OCI-LY1 (cell line): ENCODE data around the gene CDH23.

Experiments
- H2AFZ ChIP-seq: fragments of 200-600 bp; sonication (generic), shearing (Covaris generic); 2 replicates; pipeline ENCODE4 v1.6.0; 2014; ENCODE audit warnings: antibody characterized with exemption, mild to moderate bottlenecking, low read length
- H3F3A ChIP-seq: fragments of 200-600 bp; sonication (generic), shearing (Covaris generic); 2 replicates; pipeline ENCODE4 v1.6.0; 2014; ENCODE audit warnings: mild to moderate bottlenecking, antibody characterized with exemption, low read length, moderate library complexity; ENCODE audit not compliant: insufficient read depth
- H3K27ac ChIP-seq: fragments of 200-600 bp; sonication (generic); 2 replicates; pipeline ENCODE4 v1.5.1; 2014; ENCODE audit warnings: low read length, mixed run types, mild to moderate bottlenecking, low read depth; ENCODE audit not compliant: poor library complexity, severe bottlenecking
- H3K27me3 ChIP-seq: fragments of 200-600 bp; sonication (generic); 2 replicates; pipeline ENCODE4 v1.6.0; 2014; ENCODE audit warnings: antibody characterized with exemption, mild to moderate bottlenecking, low read length, moderate library complexity; ENCODE audit not compliant: insufficient read depth
- H3K36me3 ChIP-seq: fragments of 200-600 bp; sonication (generic); 2 replicates; pipeline ENCODE4 v1.6.1; 2014; ENCODE audit warnings: mild to moderate bottlenecking, antibody characterized with exemption, low read length, moderate library complexity, mixed read lengths; ENCODE audit not compliant: insufficient read depth
- H3K4me1 ChIP-seq: fragments of 200-600 bp; sonication (generic); 2 replicates; pipeline ENCODE4 v1.5.1; 2014; ENCODE audit warnings: mild to moderate bottlenecking, low read length, moderate library complexity; ENCODE audit not compliant: insufficient read depth, severe bottlenecking
- H3K4me2 ChIP-seq: fragments of 200-600 bp; sonication (generic), shearing (Covaris generic); 2 replicates; pipeline ENCODE4 v1.6.1; 2014; ENCODE audit warnings: low read length
- H3K4me3 ChIP-seq: fragments of 200-600 bp; sonication (generic); 2 replicates; pipeline ENCODE4 v1.5.1; 2014; ENCODE audit warnings: low read length, low read depth, mild to moderate bottlenecking, mixed read lengths; ENCODE audit not compliant: poor library complexity, severe bottlenecking
- H3K79me2 ChIP-seq: fragments of 200-600 bp; shearing (Covaris generic); 2 replicates; pipeline ENCODE4 v1.6.1; 2016; ENCODE audit warnings: mixed run types, low read length, mixed read lengths; ENCODE audit not compliant: insufficient read depth
- H3K9ac ChIP-seq: fragments of 200-600 bp; sonication (generic), shearing (Covaris generic); 2 replicates; pipeline ENCODE4 v1.6.1; 2014; ENCODE audit warnings: mild to moderate bottlenecking, low read length, mixed read lengths
- H3K9me2 ChIP-seq: fragments of 200-600 bp; sonication (generic), shearing (Covaris generic); 2 replicates; pipeline ENCODE4 v1.6.1; 2014; ENCODE audit warnings: low read depth, mild to moderate bottlenecking, low read length, mixed read lengths
- H3K9me3 ChIP-seq: fragments of 200-600 bp; shearing (Covaris generic); 2 replicates; pipeline ENCODE4 v1.6.1; 2014; ENCODE audit warnings: low read length, mixed read lengths
- H4K20me1 ChIP-seq: fragments of 200-600 bp; sonication (generic), shearing (Covaris generic); 2 replicates; pipeline ENCODE4 v1.6.0; 2016; ENCODE audit warnings: mild to moderate bottlenecking, low read length; ENCODE audit not compliant: insufficient read depth
- EZH2 ChIP-seq: fragments of 200-600 bp; sonication (generic), shearing (Covaris generic); IDR thresholded peaks from 2 replicates; pipeline ENCODE4 v1.8.0; 2017; ENCODE audit warnings: borderline replicate concordance, mixed run types, mild to moderate bottlenecking, antibody characterized with exemption, low read length, moderate library complexity, mixed read lengths
- TF ChIP-seq, protein P1 (sequence below): fragments of 200-600 bp; sonication (generic), shearing (Covaris generic); IDR thresholded peaks from 2 replicates; pipeline ENCODE4 v1.5.1; 2017; ENCODE audit warnings: mild to moderate bottlenecking, antibody characterized with exemption, low read length, moderate library complexity, mixed read lengths

The CDH23 gene

DNA sequence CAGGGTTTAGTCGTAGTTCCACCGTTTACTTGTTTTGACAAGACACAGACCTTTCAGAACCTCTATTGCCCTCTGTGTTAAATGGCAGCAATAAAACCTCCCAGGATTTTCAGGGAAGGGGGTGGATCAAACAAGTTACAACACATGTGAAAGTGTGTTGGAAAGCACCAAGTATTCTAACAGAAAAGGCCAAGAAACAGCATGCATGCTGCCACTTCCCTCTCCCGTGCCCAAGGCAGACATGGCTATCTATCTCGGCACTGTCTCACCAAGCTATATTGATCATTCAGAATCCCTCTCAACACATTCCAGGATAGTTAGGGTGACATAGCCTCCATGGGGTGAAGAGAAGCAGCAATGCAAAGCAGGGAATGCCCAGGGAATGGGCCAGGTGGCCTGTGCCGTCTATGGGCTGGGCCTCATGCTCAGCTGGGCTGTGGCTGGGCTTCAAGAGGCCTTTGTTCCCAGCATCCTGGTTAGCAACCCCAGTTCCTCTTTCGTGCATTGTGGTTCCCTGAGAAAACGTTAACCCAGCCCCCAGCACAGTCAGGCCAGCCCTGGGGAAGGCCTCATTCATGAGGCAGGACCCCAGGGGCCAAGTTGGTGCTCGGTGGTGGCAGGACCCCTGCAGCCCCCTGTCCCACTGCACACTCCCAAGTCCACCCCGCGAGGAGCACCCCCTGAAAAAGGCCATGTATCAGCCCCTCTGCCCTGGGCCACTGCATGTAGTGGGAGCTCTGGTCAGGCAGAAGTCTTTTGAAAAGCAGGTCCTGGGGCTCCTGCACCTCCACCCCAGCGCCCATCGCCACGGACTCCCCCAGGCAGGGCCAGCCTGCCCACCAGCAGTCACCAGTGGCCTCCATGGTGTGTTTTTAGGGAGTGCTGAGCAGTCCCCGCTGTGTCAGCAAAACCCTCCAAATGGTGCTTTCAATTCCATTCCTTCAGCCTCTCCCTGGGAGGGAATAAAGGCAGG, 351.1 kb downstream of the CDH23 start:
- no peaks in the 10 kb centered on the region for H3F3A ChIP-seq
- H3K9me3 ChIP-seq, result no peaks in the 10 kb centered on the region
- no peak overlapping the region for H3K9ac ChIP-seq
- H3K9me2 ChIP-seq, result no peaks in the 10 kb centered on the region
- H3K27ac ChIP-seq, result no peak overlapping the region
- H3K36me3 ChIP-seq, result no peaks in the 10 kb centered on the region
- peaks cover 8% of the 10 kb centered on the region; the same call in 1 of the 2 replicates for H3K27me3 ChIP-seq
- H4K20me1 ChIP-seq, result no peaks in the 10 kb centered on the region
- TF ChIP-seq EZH2, result no peak
- TF ChIP-seq, protein P1, sequence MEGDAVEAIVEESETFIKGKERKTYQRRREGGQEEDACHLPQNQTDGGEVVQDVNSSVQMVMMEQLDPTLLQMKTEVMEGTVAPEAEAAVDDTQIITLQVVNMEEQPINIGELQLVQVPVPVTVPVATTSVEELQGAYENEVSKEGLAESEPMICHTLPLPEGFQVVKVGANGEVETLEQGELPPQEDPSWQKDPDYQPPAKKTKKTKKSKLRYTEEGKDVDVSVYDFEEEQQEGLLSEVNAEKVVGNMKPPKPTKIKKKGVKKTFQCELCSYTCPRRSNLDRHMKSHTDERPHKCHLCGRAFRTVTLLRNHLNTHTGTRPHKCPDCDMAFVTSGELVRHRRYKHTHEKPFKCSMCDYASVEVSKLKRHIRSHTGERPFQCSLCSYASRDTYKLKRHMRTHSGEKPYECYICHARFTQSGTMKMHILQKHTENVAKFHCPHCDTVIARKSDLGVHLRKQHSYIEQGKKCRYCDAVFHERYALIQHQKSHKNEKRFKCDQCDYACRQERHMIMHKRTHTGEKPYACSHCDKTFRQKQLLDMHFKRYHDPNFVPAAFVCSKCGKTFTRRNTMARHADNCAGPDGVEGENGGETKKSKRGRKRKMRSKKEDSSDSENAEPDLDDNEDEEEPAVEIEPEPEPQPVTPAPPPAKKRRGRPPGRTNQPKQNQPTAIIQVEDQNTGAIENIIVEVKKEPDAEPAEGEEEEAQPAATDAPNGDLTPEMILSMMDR, result no peak
- H3K4me1 ChIP-seq, result peaks cover 6% of the 10 kb centered on the region
- no peak overlapping the region for H2AFZ ChIP-seq
- no peaks in the 10 kb centered on the region for H3K79me2 ChIP-seq
- no peak overlapping the region for H3K4me3 ChIP-seq
- no peak overlapping the region; the same call in 1 of the 2 replicates for H3K4me2 ChIP-seq

DNA sequence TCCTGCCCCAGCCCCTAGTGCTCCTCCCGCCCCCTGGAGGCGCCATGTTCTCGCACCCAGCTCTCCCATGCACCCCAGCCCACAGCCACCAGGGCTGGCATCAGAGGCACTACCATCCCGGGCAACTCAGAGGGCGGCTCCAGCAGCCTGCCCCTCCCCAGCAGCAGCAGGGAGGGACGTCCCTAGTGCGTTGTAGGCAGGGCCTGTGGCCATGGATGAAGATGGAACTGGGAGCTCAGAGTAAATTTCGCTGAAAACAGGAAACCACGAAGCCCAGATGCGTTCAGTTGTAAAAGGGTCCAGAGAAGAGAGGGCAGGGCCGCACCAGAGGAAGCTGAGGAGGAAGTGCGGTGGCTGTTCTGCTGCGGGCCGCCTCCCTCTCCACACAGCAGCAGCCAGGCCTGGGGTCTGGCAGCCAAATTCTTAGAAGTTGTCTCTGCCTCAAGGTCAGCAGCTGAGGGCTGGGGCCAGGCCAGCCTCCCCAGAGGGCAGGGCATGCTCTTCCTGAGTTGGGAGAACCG, 352.0 kb downstream of the CDH23 start:
- Histone ChIP-seq H3K79me2 (no peaks in the 10 kb centered on the region), H3K36me3 (no peaks in the 10 kb centered on the region), H3K27ac (no peak overlapping the region), H3K9ac (no peak overlapping the region), H3K9me3 (no peaks in the 10 kb centered on the region), H4K20me1 (no peaks in the 10 kb centered on the region), H3K4me2 (peak overlapping the region; percentile 27; the same call in 1 of the 2 replicates), H3K9me2 (no peaks in the 10 kb centered on the region), H3F3A (no peaks in the 10 kb centered on the region), H2AFZ (no peak overlapping the region), H3K4me1 (peaks cover 6% of the 10 kb centered on the region), H3K4me3 (no peak overlapping the region), H3K27me3 (peaks cover 8% of the 10 kb centered on the region; the same call in 1 of the 2 replicates)
- no peak for TF ChIP-seq EZH2
- TF ChIP-seq, protein P1, result 0 out of 2 replicates have a peak, but pooled peaks have one; percentile 14

DNA sequence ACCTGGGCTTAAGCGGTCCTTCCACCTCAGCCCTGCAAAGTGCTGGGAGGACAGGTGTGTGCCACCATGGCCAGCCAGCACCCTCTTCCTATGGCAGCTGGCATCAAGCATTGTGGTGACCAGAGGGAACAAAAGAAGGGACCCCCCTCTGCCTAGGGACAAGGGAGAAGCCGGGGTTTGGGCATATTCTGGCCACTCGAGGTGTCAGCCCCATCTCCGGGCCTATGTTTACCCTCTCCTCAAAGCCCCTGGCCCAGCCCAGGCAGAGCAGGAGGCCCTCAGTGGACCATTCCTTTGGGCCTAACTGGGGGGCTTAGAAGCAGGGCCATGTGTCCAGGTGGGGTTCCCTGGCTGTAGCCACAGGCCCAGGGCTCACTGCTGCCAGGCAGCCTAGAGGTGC, 352.7 kb downstream of the CDH23 start:
- Histone ChIP-seq H3K27me3 (peaks cover 8% of the 10 kb centered on the region; the same call in 1 of the 2 replicates), H3K9me2 (no peaks in the 10 kb centered on the region), H3K9me3 (no peaks in the 10 kb centered on the region), H3K27ac (no peak overlapping the region), H3K36me3 (no peaks in the 10 kb centered on the region), H3K4me2 (no peak overlapping the region), H3K4me1 (peaks cover 6% of the 10 kb centered on the region), H3K79me2 (no peaks in the 10 kb centered on the region), H4K20me1 (no peaks in the 10 kb centered on the region), H3F3A (no peaks in the 10 kb centered on the region), H3K9ac (no peak overlapping the region), H3K4me3 (no peak overlapping the region), H2AFZ (no peak overlapping the region)
- TF ChIP-seq EZH2, result no peak
- TF ChIP-seq, protein P1, result no peak
